ENCODE results near the gene FBXO31. TPM values are rescaled to one million over a fixed set of nuclear protein-coding genes. Genes with fewer than 3 reads are reported as not detected.
A peak's percentile ranks its signal among the peaks of the same experiment; 100 is the strongest.

The FBXO31 gene
- total and polyA plus RNA-seq, 2 of the 13 experiments (the other 11 are each of a cell fraction or from before 2014, with no cell fraction given), result 92.4 to 101 TPM

- TF ChIP-seq, protein P1, sequence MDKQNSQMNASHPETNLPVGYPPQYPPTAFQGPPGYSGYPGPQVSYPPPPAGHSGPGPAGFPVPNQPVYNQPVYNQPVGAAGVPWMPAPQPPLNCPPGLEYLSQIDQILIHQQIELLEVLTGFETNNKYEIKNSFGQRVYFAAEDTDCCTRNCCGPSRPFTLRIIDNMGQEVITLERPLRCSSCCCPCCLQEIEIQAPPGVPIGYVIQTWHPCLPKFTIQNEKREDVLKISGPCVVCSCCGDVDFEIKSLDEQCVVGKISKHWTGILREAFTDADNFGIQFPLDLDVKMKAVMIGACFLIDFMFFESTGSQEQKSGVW (CRISPR knock-in tag; IDR thresholded peaks at IDR 0.05; ENCODE audit: borderline replicate concordance), result no peak
- TF ChIP-seq DNMT3B (CRISPR knock-in tag; conservative IDR thresholded peaks at IDR 0.05) (0 out of 2 replicates have a peak, but pooled peaks have one; percentile 93), ZNF562 (CRISPR knock-in tag; IDR thresholded peaks at IDR 0.05; ENCODE audit: borderline replicate concordance) (no peak), PCBP1 (IDR thresholded peaks at IDR 0.05; ENCODE audit: borderline replicate concordance, low read depth, low read length) (0 out of 2 replicates have a peak, but pooled peaks have one; percentile 14), ZNF264 (CRISPR knock-in tag; IDR thresholded peaks at IDR 0.05) (peak; percentile 39; the same call in 1 of the 2 replicates), THAP11 (CRISPR knock-in tag; IDR thresholded peaks at IDR 0.05) (peak; percentile 95), SATB2 (CRISPR knock-in tag; IDR thresholded peaks at IDR 0.05) (0 out of 2 replicates have a peak, but pooled peaks have one; percentile 73), UBTF (CRISPR knock-in tag; IDR thresholded peaks at IDR 0.05) (peak; percentile 89), ZNF230 (CRISPR knock-in tag; IDR thresholded peaks at IDR 0.05) (peak; percentile 96), POLR2G (IDR thresholded peaks at IDR 0.05; ENCODE audit: low read depth, low read length) (peak; percentile 92), BCL6 (CRISPR knock-in tag; IDR thresholded peaks at IDR 0.05) (peak; percentile 76; the same call in 1 of the 2 replicates), NFE2L2 (IDR thresholded peaks at IDR 0.05; ENCODE audit: low read length) (peak; percentile 16; the same call in 1 of the 2 replicates), SRSF9 (IDR thresholded peaks at IDR 0.05; ENCODE audit: borderline replicate concordance, insufficient read depth, low read depth, low read length, poor library complexity, severe bottlenecking) (no peak), ZNF670 (CRISPR knock-in tag; IDR thresholded peaks at IDR 0.05; ENCODE audit: borderline replicate concordance) (peak; percentile 72), TBP (CRISPR knock-in tag; IDR thresholded peaks at IDR 0.05) (no peak; the same call in 1 of the 2 replicates), ZNF615 (CRISPR knock-in tag; IDR thresholded peaks at IDR 0.05; ENCODE audit: borderline replicate concordance) (no peak), RNF2 (conservative IDR thresholded peaks at IDR 0.05; ENCODE audit: low read depth) (no peak), PAWR (CRISPR knock-in tag; IDR thresholded peaks at IDR 0.05; ENCODE audit: borderline replicate concordance) (0 out of 2 replicates have a peak, but pooled peaks have one; percentile 46), PHF20 (CRISPR knock-in tag; IDR thresholded peaks at IDR 0.05) (peak; percentile 88), TAF15 (IDR thresholded peaks at IDR 0.05; ENCODE audit: low read depth, low read length, poor library complexity, severe bottlenecking) (peak; percentile 58), ZNF235 (CRISPR knock-in tag; IDR thresholded peaks at IDR 0.05; ENCODE audit: borderline replicate concordance) (peak; percentile 96), KDM6A (CRISPR knock-in tag; IDR thresholded peaks at IDR 0.05; ENCODE audit: low read depth) (0 out of 2 replicates have a peak, but pooled peaks have one; percentile 8), ZNF768 (CRISPR knock-in tag; IDR thresholded peaks at IDR 0.05) (peak; percentile 54; the same call in 1 of the 2 replicates), GATAD1 (CRISPR knock-in tag; IDR thresholded peaks at IDR 0.05) (peak; percentile 86), MEIS2 (CRISPR knock-in tag; IDR thresholded peaks at IDR 0.05) (peak; percentile 98), FOXK2 (IDR thresholded peaks at IDR 0.05) (peak; percentile 46; the same call in 1 of the 2 replicates), MAZ (IDR thresholded peaks at IDR 0.05; ENCODE audit: borderline replicate concordance, low read depth, low read length) (peak; percentile 91; the same call in 1 of the 2 replicates), MAZ (CRISPR knock-in tag; IDR thresholded peaks at IDR 0.05; ENCODE audit: low read depth) (peak; percentile 99)
These were observed 8.6 kb upstream of the FBXO31 start, which contains the start of gene MAP1LC3B (continued) for GRCh38 chr16:87391950-87392820.

All from HepG2 (cell line).